OCI-LY1 (cell line): ENCODE results near the gene SOCS1.

Experiments used
- H2AFZ ChIP-seq: fragments of 200-600 bp; sonication (generic), shearing (Covaris generic); 2 replicates; pipeline ENCODE4 v1.6.0; 2014; ENCODE audit warnings: antibody characterized with exemption, mild to moderate bottlenecking, low read length
- H3F3A ChIP-seq: fragments of 200-600 bp; sonication (generic), shearing (Covaris generic); 2 replicates; pipeline ENCODE4 v1.6.0; 2014; ENCODE audit warnings: mild to moderate bottlenecking, antibody characterized with exemption, low read length, moderate library complexity; ENCODE audit not compliant: insufficient read depth
- H3K27ac ChIP-seq: fragments of 200-600 bp; sonication (generic); 2 replicates; pipeline ENCODE4 v1.5.1; 2014; ENCODE audit warnings: low read length, mixed run types, mild to moderate bottlenecking, low read depth; ENCODE audit not compliant: poor library complexity, severe bottlenecking
- H3K27me3 ChIP-seq: fragments of 200-600 bp; sonication (generic); 2 replicates; pipeline ENCODE4 v1.6.0; 2014; ENCODE audit warnings: antibody characterized with exemption, mild to moderate bottlenecking, low read length, moderate library complexity; ENCODE audit not compliant: insufficient read depth
- H3K36me3 ChIP-seq: fragments of 200-600 bp; sonication (generic); 2 replicates; pipeline ENCODE4 v1.6.1; 2014; ENCODE audit warnings: mild to moderate bottlenecking, antibody characterized with exemption, low read length, moderate library complexity, mixed read lengths; ENCODE audit not compliant: insufficient read depth
- H3K4me1 ChIP-seq: fragments of 200-600 bp; sonication (generic); 2 replicates; pipeline ENCODE4 v1.5.1; 2014; ENCODE audit warnings: mild to moderate bottlenecking, low read length, moderate library complexity; ENCODE audit not compliant: insufficient read depth, severe bottlenecking
- H3K4me2 ChIP-seq: fragments of 200-600 bp; sonication (generic), shearing (Covaris generic); 2 replicates; pipeline ENCODE4 v1.6.1; 2014; ENCODE audit warnings: low read length
- H3K4me3 ChIP-seq: fragments of 200-600 bp; sonication (generic); 2 replicates; pipeline ENCODE4 v1.5.1; 2014; ENCODE audit warnings: low read length, low read depth, mild to moderate bottlenecking, mixed read lengths; ENCODE audit not compliant: poor library complexity, severe bottlenecking
- H3K79me2 ChIP-seq: fragments of 200-600 bp; shearing (Covaris generic); 2 replicates; pipeline ENCODE4 v1.6.1; 2016; ENCODE audit warnings: mixed run types, low read length, mixed read lengths; ENCODE audit not compliant: insufficient read depth
- H3K9ac ChIP-seq: fragments of 200-600 bp; sonication (generic), shearing (Covaris generic); 2 replicates; pipeline ENCODE4 v1.6.1; 2014; ENCODE audit warnings: mild to moderate bottlenecking, low read length, mixed read lengths
- H3K9me2 ChIP-seq: fragments of 200-600 bp; sonication (generic), shearing (Covaris generic); 2 replicates; pipeline ENCODE4 v1.6.1; 2014; ENCODE audit warnings: low read depth, mild to moderate bottlenecking, low read length, mixed read lengths
- H3K9me3 ChIP-seq: fragments of 200-600 bp; shearing (Covaris generic); 2 replicates; pipeline ENCODE4 v1.6.1; 2014; ENCODE audit warnings: low read length, mixed read lengths
- H4K20me1 ChIP-seq: fragments of 200-600 bp; sonication (generic), shearing (Covaris generic); 2 replicates; pipeline ENCODE4 v1.6.0; 2016; ENCODE audit warnings: mild to moderate bottlenecking, low read length; ENCODE audit not compliant: insufficient read depth
- EZH2 ChIP-seq: fragments of 200-600 bp; sonication (generic), shearing (Covaris generic); IDR thresholded peaks from 2 replicates; pipeline ENCODE4 v1.8.0; 2017; ENCODE audit warnings: borderline replicate concordance, mixed run types, mild to moderate bottlenecking, antibody characterized with exemption, low read length, moderate library complexity, mixed read lengths
- TF ChIP-seq, protein P1 (sequence below): fragments of 200-600 bp; sonication (generic), shearing (Covaris generic); IDR thresholded peaks from 2 replicates; pipeline ENCODE4 v1.5.1; 2017; ENCODE audit warnings: mild to moderate bottlenecking, antibody characterized with exemption, low read length, moderate library complexity, mixed read lengths

Gene SOCS1

DNA sequence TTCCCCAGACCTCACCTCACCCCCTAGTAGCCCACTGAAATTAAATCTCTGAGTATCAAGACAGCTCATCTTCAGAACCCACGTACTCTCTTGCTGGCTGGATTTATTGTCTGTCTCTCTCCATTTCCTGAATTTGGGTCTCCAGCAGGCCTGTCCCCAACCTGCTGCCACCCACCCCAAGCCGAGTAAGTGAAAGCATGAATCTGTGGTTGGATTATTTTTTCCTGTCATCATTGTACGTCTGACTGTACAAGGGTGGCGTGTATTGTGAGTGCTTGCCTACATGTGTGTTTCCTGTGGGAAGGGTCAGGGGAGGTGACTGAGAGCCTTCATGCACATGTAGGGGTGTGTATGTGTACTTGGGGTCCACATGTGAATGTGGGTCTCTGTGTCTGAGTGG is 7.7 kb upstream of the SOCS1 start:
- H3K27me3 ChIP-seq = no peaks in the 10 kb centered on the region
- H3K4me2 ChIP-seq = no peak overlapping the region
- H4K20me1 ChIP-seq = no peaks in the 10 kb centered on the region
- H3K9me3 ChIP-seq = no peaks in the 10 kb centered on the region
- no peak overlapping the region for H3K9ac ChIP-seq
- no peaks in the 10 kb centered on the region for H3K9me2 ChIP-seq
- H3K36me3 ChIP-seq = no peaks in the 10 kb centered on the region
- H3K27ac ChIP-seq = no peak overlapping the region
- peaks cover 11% of the 10 kb centered on the region for H3K4me1 ChIP-seq
- H2AFZ ChIP-seq = no peak overlapping the region
- H3F3A ChIP-seq = no peaks in the 10 kb centered on the region
- H3K4me3 ChIP-seq = no peak overlapping the region
- TF ChIP-seq, protein P1, sequence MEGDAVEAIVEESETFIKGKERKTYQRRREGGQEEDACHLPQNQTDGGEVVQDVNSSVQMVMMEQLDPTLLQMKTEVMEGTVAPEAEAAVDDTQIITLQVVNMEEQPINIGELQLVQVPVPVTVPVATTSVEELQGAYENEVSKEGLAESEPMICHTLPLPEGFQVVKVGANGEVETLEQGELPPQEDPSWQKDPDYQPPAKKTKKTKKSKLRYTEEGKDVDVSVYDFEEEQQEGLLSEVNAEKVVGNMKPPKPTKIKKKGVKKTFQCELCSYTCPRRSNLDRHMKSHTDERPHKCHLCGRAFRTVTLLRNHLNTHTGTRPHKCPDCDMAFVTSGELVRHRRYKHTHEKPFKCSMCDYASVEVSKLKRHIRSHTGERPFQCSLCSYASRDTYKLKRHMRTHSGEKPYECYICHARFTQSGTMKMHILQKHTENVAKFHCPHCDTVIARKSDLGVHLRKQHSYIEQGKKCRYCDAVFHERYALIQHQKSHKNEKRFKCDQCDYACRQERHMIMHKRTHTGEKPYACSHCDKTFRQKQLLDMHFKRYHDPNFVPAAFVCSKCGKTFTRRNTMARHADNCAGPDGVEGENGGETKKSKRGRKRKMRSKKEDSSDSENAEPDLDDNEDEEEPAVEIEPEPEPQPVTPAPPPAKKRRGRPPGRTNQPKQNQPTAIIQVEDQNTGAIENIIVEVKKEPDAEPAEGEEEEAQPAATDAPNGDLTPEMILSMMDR = no peak
- TF ChIP-seq EZH2 = no peak
- no peaks in the 10 kb centered on the region for H3K79me2 ChIP-seq

DNA sequence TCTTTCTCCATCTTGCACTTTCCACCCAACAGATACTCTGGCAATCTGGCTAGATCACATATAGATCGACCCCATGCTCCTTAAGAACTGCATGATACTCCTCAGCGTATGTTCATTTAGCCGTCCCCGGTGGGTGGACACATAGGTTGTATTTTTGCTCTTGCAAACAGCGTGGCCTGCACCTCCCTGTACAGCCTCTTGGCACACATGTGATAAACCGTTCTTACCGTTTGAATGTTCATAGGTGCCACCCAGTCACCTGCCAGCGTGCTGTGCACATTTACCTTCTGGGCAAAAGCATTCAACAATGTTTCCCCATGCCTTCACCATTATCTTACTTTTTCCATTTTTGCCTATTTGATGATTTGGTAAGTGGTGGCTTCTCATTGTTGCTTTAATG is 6.9 kb upstream of the SOCS1 start:
- no peak overlapping the region for H3K9ac ChIP-seq
- no peaks in the 10 kb centered on the region for H4K20me1 ChIP-seq
- no peaks in the 10 kb centered on the region for H3K9me2 ChIP-seq
- TF ChIP-seq EZH2 = no peak
- TF ChIP-seq, protein P1 = no peak
- no peak overlapping the region for H3K27ac ChIP-seq
- H3K27me3 ChIP-seq = no peaks in the 10 kb centered on the region
- H3K4me2 ChIP-seq = no peak overlapping the region
- H3K4me3 ChIP-seq = no peak overlapping the region
- H3K4me1 ChIP-seq = peaks cover 18% of the 10 kb centered on the region
- H3F3A ChIP-seq = no peaks in the 10 kb centered on the region
- H3K9me3 ChIP-seq = no peaks in the 10 kb centered on the region
- no peaks in the 10 kb centered on the region for H3K36me3 ChIP-seq
- H3K79me2 ChIP-seq = no peaks in the 10 kb centered on the region
- no peak overlapping the region for H2AFZ ChIP-seq

DNA sequence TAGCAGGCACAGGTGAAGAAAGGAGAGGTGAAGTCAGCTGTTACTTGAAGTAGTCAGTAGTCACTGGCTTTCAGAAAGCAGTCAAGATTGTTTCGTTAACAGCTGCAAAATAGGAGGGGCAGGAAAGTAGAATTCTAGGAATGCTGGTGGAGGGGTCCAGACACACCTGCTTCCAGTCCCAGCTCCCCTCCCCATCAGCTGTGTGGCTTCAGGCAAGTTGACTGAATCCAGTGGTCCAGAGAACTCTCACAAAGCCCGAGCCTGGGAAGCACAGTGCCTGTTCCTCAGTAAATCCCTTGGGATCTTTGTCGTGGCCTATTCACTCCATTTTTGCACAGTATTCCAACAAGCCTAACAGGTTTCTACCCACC is 4.6 kb upstream of the SOCS1 start:
- Histone ChIP-seq H2AFZ (no peak overlapping the region), H4K20me1 (no peaks in the 10 kb centered on the region), H3K9me2 (no peaks in the 10 kb centered on the region), H3K9me3 (no peaks in the 10 kb centered on the region), H3K4me2 (no peak overlapping the region), H3K4me3 (no peak overlapping the region), H3K27ac (no peak overlapping the region), H3K27me3 (no peaks in the 10 kb centered on the region), H3F3A (no peaks in the 10 kb centered on the region), H3K9ac (no peak overlapping the region), H3K4me1 (peaks cover 31% of the 10 kb centered on the region), H3K79me2 (no peaks in the 10 kb centered on the region), H3K36me3 (no peaks in the 10 kb centered on the region)
- TF ChIP-seq, protein P1 = no peak
- TF ChIP-seq EZH2 = no peak
